Caco-2 (cell line): ENCODE data around the gene WDR17. TPM values are rescaled to one million over a fixed set of nuclear protein-coding genes. Genes with fewer than 3 reads are reported as not detected.

Source experiments
- BruUV-seq: library from RNA; stranded (reverse); fragments of 400-500 nt; replicated peaks from 2 replicates; lab custom pipeline; 2021; lab: Mats Ljungman, UMichigan
- CTCF ChIA-PET: fragments of 300-600 bp; sonication (Branson Sonifier 250); formaldehyde crosslinking; loops from one replicate; lab custom pipeline; 2022; ENCODE audit warnings: antibody characterized with exemption; lab: Charles Lee
- POLR2A ChIA-PET: fragments of 300-600 bp; sonication (Branson Sonifier 250); formaldehyde crosslinking; loops from one replicate; lab custom pipeline; 2022; ENCODE audit warnings: antibody characterized with exemption; lab: Charles Lee
- DNase-seq, 2 experiments: peaks; one replicate each; pipeline versions ENCODE4 v3.0.0 to v3.0.0-alpha.2; 2020 to 2022
- H3K27me3 ChIP-seq: replicated peaks from 2 replicates; pipeline ENCODE4 v1.6.0; 2011; ENCODE audit warnings: low read length; ENCODE audit not compliant: control insufficient read depth, insufficient read depth
- H3K36me3 ChIP-seq: 2 replicates; pipeline ENCODE4 v1.5.1; 2011; ENCODE audit warnings: low read length; ENCODE audit not compliant: control insufficient read depth, insufficient read depth
- H3K4me1 ChIP-seq: fragments of 250-450 bp; sonication (Bioruptor Pico); 2 replicates; pipeline ENCODE4 v1.5.1; 2020; ENCODE audit warnings: mild to moderate bottlenecking
- H3K4me3 ChIP-seq: 2 replicates; pipeline ENCODE4 v1.5.1; 2011; ENCODE audit warnings: low read depth, mild to moderate bottlenecking, control low read depth, low read length
- H3K9me3 ChIP-seq: fragments of 250-450 bp; sonication (Bioruptor Pico); 2 replicates; pipeline ENCODE4 v1.5.1; 2020; ENCODE audit warnings: mild to moderate bottlenecking, moderate library complexity
- H3K27ac Mint-ChIP-seq: one replicate; pipeline ENCODE4 v1.8.0; 2022; ENCODE audit warnings: mixed read lengths; ENCODE audit not compliant: unreplicated experiment
- H3K27me3 Mint-ChIP-seq: one replicate; pipeline ENCODE4 v1.8.0; 2022; ENCODE audit warnings: mixed read lengths; ENCODE audit not compliant: insufficient read depth, unreplicated experiment
- H3K36me3 Mint-ChIP-seq: one replicate; pipeline ENCODE4 v1.8.0; 2022; ENCODE audit warnings: mild to moderate bottlenecking, mixed read lengths; ENCODE audit not compliant: insufficient read depth, unreplicated experiment
- H3K4me1 Mint-ChIP-seq: one replicate; pipeline ENCODE4 v1.8.0; 2022; ENCODE audit warnings: low read depth, mixed read lengths; ENCODE audit not compliant: unreplicated experiment
- H3K4me3 Mint-ChIP-seq: one replicate; pipeline ENCODE4 v1.8.0; 2022; ENCODE audit warnings: mild to moderate bottlenecking, moderate library complexity, mixed read lengths; ENCODE audit not compliant: unreplicated experiment
- H3K9me3 Mint-ChIP-seq: one replicate; pipeline ENCODE4 v1.8.0; 2022; ENCODE audit warnings: mixed read lengths; ENCODE audit not compliant: unreplicated experiment
- CTCF ChIP-seq, 2 experiments: fragments of 200-600 bp in 1 of 2; IDR thresholded peaks; 1 replicate in 1 of 2; 2 replicates in 1 of 2; pipeline versions ENCODE4 v1.5.1 to v1.8.0; 2011 to 2022; ENCODE audit warnings: antibody characterized with exemption in 1 of 2, control low read depth in 1 of 2, inconsistent platforms in 1 of 2, low read depth in 1 of 2, low read length in 1 of 2, mild to moderate bottlenecking in 1 of 2, moderate library complexity in 1 of 2; ENCODE audit not compliant: insufficient read depth in 1 of 2, severe bottlenecking in 1 of 2, unreplicated experiment in 1 of 2
- intact Hi-C: fragments of 100-400 bp; cut with micrococcal nuclease; formaldehyde crosslinking; loops from one replicate; pipeline ENCODE4 v1.10.0; 2022; ENCODE audit not compliant: unreplicated experiment
- total RNA-seq: library from RNA; stranded (reverse); gene quantifications from 2 replicates; pipeline ENCODE4 v1.2.3, GENCODE V29; 2022

Gene WDR17
- total RNA-seq, 1 experiment from 2014 or later, result 0.52 TPM

- no peaks in the 10 kb centered on the region for H3K27me3 Mint-ChIP-seq
- no peaks in the 10 kb centered on the region for H3K9me3 Mint-ChIP-seq
- no peak overlapping the region for H3K27ac Mint-ChIP-seq
- H3K27me3 ChIP-seq, result no peaks in the 10 kb centered on the region
- no peak overlapping the region for H3K4me3 ChIP-seq
- no peak overlapping the region for H3K4me3 Mint-ChIP-seq
- H3K36me3 Mint-ChIP-seq, result no peaks in the 10 kb centered on the region
- no peaks in the 10 kb centered on the region for H3K4me1 Mint-ChIP-seq
- H3K4me1 ChIP-seq, result no peaks in the 10 kb centered on the region
- no peaks in the 10 kb centered on the region for H3K9me3 ChIP-seq
- BruUV-seq, result no TSS peak
- intact Hi-C loops, result no loop called here
- POLR2A ChIA-PET, result no interaction called here
- no peak for DNase-seq
- CTCF ChIA-PET, result no interaction called here
- H3K36me3 ChIP-seq, result no peaks in the 10 kb centered on the region
- no peak for TF ChIP-seq CTCF (IDR thresholded peaks at IDR 0.05; ENCODE audit: insufficient read depth in 1 of 2, low read depth in 1 of 2, low read length in 1 of 2, severe bottlenecking in 1 of 2, unreplicated experiment in 1 of 2)
Measured at GRCh38 chr4:176053785-176054184, 11.9 kb upstream of the WDR17 start.

GRCh38 chr4:176054942-176055341, 10.7 kb upstream of the WDR17 start:
- Mint-ChIP-seq H3K9me3 (no peaks in the 10 kb centered on the region), H3K4me1 (no peaks in the 10 kb centered on the region), H3K27me3 (no peaks in the 10 kb centered on the region), H3K36me3 (no peaks in the 10 kb centered on the region), H3K4me3 (no peak overlapping the region), H3K27ac (no peak overlapping the region)
- Histone ChIP-seq H3K9me3 (no peaks in the 10 kb centered on the region), H3K4me1 (no peaks in the 10 kb centered on the region), H3K27me3 (no peaks in the 10 kb centered on the region), H3K4me3 (no peak overlapping the region), H3K36me3 (no peaks in the 10 kb centered on the region)
- no peak for TF ChIP-seq CTCF (IDR thresholded peaks at IDR 0.05; ENCODE audit: insufficient read depth in 1 of 2, low read depth in 1 of 2, low read length in 1 of 2, severe bottlenecking in 1 of 2, unreplicated experiment in 1 of 2)
- no peak for DNase-seq
- ChIA-PET CTCF (no interaction called here), POLR2A (no interaction called here)
- intact Hi-C loops, result loop anchor here (5.0 kb wide), 1 partner anchor 108 kb away; no protein-coding TSS in a partner anchor
- BruUV-seq, result no TSS peak

GRCh38 chr4:176063718-176064117, 1.9 kb upstream of the WDR17 start:
- POLR2A ChIA-PET, result no interaction called here
- no TSS peak for BruUV-seq

More at GRCh38 chr4:176063718-176064117, 1.9 kb upstream of the WDR17 start:
- Histone ChIP-seq H3K4me1 (0 out of 2 replicates have a peak, but pooled peaks cover 5% of the 10 kb centered on the region), H3K36me3 (no peaks in the 10 kb centered on the region), H3K4me3 (no peak overlapping the region), H3K9me3 (no peaks in the 10 kb centered on the region), H3K27me3 (no peaks in the 10 kb centered on the region)
- Mint-ChIP-seq H3K9me3 (no peaks in the 10 kb centered on the region), H3K4me1 (no peaks in the 10 kb centered on the region), H3K27ac (no peak overlapping the region), H3K4me3 (no peak overlapping the region), H3K27me3 (no peaks in the 10 kb centered on the region), H3K36me3 (no peaks in the 10 kb centered on the region)
- intact Hi-C loops, result no loop called here
- no peak for DNase-seq
- TF ChIP-seq CTCF (IDR thresholded peaks at IDR 0.05; ENCODE audit: insufficient read depth in 1 of 2, low read depth in 1 of 2, low read length in 1 of 2, severe bottlenecking in 1 of 2, unreplicated experiment in 1 of 2), result no peak
- CTCF ChIA-PET, result no interaction called here
